HG02852 (cell line): Measurements from ENCODE around the gene ID3.
"Not testable (repeated sequence)": the region's sequence is repeated elsewhere in the genome, so short reads cannot be mapped to it uniquely, and the experiment has no call there.

Experiments
- ATAC-seq: cut with Tn5 transposase; IDR thresholded peaks from one replicate; pipeline ENCODE4 v1.9.1; 2021; ENCODE audit warnings: mild to moderate bottlenecking, moderate library complexity; ENCODE audit not compliant: unreplicated experiment

Gene ID3

DNA sequence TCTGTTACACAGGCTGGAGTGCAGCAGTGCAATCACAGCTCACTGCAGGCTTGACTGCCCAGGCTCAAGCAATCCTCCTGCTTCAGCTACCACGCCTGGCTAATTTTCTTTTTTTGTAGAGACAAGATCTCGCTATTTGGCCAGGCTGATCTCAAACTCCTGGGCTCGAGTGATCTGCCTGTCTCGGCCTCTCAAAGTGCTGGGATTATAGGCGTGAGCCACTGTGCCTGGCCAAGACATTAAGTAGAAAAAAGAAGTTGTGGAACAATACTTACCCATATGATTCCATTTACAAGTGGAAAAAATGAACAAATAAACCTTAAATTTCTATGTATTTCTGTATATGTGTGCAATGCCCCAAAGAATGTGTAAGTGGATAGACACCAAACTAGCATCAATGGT is 30.3 kb upstream of the ID3 start:
- no peak for ATAC-seq

DNA sequence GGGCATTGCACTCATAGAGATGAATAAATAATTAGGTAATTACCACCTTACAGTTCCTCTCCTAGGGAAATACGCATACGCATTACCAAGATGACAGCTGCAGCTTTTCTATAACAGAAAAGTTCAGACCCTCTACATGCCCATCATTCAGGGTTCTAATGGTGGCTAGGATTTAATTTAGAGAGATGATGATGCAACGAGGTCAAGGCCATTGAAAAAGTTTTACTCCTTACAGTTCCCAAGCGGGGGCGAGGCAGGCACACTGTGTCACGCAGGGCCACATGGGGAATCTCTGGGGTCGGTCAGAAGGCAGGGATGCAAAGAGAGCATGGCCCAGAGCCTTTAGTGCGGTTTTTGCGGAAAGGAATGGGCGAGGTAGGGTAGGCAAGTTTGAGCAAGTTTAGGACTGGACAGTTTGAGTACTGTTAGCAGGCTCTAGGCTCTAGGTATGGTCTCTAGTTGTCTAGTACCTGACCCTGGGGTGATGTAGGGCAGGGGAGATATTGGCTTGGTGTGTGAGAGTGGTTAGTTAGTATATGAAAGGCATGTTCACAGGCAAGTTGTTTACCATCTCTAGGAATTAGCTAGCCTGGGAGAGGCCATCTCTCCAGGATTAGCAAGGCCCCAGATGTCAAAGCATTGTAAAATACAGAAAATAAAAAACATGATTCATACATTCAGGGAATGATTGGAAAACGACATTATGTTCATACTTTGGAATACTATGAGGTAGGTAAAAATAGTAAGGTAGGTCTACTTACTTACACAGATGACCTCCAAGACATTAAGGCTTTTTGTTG is 29.6 kb upstream of the ID3 start:
- no peak for ATAC-seq

DNA sequence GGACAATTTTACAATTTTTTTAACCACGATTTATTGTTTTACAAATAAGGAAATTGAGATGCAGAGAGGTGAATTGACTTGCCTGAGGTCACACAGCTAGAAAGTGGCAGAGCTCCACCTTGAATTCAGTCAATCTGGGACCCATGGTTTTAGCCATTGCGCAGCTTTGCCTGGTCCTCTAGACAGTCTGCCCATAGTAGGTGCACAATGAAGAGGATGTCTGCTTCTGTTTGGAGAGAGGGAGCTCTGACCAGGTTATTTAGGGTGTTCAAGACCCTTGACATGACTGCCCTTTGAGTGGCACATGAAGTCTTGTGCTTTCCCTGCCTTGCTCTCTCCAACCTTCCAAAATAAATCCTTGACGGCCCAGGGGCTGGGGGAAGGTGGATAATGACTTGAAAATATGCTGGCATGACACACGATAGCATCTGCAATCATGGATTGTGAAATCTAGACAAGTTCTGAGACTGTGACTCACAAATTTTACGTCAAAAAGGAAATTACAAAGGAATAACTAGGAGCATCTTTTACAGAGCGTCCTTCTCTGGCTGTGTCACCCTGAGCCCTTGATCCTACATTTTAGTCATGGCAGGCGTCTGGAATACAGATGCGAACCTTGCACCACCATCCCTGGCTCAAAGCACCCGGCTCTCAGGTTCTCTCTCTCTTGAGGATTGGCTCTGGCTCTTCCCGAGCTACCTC is 26.2 kb upstream of the ID3 start:
- ATAC-seq: no peak

DNA sequence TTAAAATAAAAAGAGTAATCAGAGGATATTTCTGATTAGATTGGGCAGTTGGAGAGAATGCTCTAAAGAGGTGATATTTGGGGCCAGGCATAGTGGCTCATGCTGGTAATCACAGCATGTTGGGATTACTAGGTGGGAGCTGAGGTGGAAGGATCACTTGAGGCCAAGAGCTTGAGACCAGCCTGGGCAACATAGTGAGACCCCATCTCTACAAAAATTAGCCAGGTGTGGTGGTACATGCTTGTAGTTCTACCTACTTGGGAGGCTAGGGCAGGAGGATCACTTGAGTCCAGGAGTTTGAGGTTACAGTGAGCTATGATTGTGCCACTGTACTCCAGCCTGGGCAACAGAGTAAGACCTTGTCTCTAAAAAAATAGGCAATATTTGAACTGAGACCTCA is 24.4 kb upstream of the ID3 start:
- not testable (repeated sequence) for ATAC-seq

DNA sequence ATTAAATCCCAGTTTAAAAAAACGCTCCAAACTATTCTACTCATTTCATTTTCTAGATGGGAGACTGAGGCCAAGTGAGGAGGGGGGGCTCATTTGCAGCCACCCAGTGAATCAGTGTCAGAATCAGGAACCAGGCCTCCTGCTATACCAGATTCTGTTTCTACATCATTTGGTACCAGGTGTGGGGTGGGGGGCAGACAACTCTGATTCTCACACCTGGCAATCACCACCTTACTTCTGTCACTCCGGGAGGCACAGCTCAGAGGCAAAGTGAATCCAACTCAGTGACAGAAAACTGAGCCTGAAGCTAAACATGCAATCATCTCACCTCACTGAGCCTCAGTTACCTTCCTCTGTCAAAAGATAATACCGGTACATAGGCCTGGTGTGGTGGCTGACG is 23.5 kb upstream of the ID3 start:
- ATAC-seq: no peak

DNA sequence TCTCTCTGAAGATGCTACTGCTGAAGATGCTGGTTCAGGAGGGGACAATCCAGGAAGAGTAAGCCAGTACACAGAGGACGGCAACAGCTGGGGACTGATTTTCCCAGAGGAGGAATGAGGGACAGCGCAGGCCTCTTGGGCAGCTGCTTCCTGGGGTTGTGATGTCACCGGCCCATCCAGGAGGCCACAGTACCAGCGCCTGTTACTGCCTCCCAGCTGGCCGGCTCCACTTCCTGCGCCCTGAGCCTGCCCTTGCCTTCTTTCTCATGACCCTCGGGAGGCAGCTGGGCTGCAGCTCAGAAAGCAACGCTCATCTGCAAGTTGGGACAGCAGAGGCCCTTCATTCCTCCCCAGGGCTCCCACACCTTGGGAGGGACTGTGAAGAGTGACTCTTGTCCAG is 21.9 kb upstream of the ID3 start:
- ATAC-seq: no peak

DNA sequence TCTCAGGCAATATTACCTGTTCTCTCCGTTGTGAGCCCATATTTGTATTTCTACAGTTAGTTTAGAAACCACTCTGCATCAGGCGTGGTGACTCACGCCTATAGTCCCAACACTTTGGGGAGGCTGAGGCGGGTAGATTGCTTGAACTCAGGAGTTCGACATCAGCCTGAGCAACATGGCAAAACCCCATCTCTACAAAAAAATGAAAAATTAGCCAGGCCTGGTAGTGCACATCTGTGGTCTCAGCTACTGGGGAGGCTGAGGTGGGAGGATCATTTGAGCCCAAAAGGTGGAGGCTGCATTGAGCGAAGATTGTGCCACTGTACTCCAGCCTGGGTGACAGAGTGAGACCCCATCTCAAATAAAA is 19.7 kb upstream of the ID3 start:
- no peak for ATAC-seq

DNA sequence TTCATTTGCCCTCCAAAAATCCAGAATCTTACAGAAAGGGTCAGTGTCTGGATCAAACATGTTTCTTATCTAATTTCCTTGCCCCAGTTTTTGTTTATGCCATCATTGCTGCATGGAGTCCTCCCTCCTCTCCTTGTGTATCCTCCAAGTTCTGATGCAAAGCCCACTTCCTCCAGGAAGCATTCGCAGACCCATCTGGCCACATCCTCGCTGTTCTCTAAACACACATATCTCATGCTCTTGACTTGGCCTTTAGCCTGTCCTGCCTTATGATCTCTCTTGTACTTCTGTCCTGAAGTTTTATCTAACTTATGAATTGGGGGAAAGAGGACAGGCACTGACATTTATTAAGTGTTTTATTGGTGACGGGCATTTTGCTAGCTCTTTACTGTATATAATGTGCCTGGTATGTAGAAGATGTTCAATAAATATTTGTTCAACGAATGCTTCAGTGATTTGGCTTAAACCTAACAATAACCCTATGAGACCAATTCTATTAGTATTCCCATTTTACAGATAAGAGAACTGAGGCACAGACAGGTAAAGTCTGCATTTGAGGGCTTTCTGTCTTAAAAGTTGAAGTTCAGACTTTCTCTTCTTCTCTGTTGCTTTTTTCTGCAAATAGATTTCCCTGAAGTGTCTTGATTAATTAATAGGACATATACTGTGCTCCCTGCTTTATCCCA is 19.2 kb upstream of the ID3 start:
- no peak for ATAC-seq

DNA sequence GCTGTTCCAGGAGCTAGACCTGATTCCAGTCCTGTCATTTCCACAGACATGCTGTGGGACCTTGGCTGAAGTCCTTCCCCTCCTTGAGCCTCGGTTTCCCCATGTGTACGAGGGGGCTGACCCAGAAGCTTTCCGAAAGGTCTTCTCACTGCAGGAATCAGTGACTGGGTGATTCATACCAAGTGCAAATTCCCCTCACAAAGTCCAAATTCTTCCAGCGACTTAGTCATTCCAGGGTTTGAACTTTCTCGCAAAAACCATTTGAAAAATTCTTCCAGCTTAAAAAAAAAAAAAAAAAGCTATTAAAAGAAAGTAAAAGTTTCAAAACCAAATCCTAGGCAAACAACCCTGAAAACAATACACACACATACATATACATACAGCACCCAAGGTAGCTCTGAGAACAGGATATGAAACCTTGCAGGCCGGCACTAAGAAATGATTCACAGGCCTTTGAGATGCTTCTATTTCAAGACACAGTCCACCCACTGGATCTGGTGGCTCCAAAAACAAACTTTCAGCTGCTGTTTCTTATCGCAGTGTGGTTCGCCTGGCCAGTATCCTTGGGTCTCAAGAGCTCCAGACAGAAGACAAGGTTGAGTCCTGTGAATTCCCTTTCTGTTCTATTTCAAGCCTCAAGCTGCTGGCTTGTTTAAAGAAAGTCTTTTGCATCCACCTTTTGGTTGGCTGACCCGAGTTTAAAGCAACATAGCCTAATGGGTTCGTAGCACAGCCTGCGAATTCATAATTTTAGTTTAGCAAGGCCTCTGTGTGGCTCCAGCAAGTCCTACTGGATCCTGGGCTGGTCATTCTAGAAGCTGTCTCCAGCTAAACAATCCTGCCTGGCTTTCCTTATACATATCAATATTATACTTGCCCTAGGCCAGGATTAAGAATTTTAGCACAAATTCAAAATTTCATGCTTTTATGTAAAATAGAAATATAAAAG is 18.0 kb upstream of the ID3 start:
- ATAC-seq: peak; percentile 79

DNA sequence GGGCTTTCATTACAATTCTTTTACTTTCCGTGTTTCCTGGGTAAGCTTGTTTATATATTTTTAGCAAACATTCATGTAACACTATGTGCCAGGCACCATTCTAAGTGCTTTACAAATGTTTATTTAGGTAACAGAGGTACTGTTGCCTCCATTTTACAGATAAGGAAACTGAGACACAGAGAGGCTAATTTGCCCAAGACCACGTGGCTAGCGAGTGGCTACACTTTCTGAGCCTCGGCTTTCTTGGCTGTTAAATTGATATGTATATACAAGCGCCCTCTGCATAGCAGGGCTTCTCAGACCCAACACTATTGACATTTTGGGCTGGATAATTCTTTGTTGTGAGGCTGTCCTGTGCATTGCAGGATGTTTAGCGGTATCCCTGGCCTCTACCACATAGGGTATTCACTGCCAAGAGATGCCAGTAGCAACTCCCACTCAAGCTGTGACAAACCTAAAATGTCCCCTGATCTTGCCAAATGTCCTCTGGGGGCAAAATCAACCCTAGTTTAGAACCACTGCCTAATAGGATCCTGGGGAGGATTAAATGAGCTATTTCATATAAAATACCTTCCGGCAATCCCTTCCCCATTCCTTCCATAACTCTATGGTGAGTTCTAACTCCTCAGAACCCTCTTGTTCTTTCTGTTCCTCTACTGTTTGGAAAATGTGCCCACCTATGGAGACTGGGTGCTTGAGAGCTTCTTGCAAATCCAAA is 17.2 kb upstream of the ID3 start:
- no peak for ATAC-seq

DNA sequence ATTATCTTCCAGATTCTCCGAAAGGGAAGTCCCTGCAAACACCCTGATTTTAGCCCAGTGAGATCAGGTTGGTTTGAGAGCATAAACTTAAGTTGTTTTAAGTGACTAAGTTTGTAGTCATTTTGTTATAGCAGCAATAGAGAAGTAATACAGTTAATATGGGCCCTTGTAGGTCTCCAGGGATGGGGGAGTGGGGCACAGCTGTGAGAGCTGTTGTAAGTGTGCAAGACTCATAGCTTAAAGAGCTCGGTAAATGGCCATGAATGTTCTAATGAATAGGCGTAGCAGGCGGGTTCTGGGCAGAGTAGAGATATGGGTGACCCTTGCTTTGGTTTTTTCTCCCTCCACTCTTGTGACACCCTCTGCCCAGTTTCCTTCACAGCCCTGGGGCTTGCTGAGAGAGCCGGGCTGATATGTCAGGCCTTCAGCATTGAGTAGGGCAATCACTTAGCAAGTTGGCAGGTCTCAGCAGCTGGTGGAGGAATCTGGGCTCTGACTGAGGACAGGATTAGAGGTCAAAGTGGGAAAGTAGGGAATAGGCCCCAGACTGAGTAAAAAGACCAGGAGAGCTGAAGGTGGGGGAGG is 16.0 kb upstream of the ID3 start:
- no peak for ATAC-seq

DNA sequence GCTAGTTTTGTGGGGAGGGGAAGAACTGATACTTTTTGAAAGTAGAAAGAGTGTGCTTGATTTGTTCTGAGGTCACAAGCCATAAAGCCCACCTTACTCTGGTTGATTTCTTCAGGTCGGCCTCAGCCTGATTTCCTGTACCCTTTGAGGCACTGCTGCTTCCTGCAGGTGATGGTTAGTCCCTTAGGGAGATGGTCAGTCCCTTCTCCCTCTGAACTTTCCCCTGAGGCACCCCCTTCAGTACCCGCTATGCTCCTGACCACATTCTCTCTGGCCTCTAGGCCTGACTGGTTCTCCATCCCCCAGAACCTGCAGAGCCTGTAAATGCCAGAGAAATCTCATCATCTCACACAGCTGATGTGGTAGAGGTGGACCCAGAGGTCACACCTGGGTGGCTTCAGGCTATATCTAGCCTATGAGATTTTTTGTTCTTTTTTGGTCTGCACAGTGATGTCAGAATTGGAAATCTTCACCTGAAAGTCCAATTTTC is 15.0 kb upstream of the ID3 start:
- ATAC-seq: no peak

DNA sequence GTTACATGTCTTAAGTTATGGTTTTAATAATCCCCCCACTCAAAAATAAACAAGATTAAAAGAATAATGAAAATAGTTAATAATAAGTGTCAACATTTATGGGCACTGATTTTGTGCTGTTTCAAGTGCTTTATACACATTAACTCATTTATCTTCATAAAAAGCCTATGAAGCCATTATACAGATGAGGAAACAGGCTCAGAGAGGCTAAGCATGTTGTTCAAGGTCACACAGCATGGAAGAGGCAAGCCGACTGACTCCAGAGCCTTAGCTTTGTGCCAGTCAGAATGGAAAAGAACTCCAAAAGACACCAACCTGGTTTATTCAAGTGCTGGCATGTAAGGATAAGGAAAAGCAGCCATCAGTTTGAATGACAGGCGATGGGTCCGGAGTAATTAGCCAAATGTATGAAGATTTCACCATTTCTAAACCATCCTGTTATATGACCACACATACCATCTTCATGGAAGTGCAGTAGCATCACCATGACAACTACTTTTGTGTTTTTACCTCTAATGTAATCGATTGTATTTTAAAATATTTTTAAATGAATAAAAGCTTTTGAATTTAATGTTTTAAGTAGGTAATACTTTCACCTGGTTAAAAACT is 14.4 kb upstream of the ID3 start:
- ATAC-seq: no peak

DNA sequence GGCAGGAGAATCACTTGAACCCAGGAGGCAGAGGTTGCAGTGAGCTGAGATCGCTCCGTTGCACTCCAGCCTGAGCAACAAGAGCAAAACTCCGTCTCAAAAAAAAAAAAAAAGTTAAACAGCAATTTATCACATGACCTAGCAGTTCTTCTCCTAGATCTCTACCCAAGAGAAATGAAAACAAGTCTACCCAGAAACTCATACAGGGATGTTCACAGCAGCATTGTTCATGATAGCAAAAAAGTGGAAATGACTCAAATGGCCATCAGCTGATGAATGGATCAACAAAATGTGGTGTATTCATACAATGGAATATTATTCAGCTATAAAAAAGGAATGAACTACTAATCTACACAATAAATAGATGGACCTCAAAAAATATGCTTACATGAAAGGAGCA is 12.2 kb upstream of the ID3 start:
- no peak for ATAC-seq

DNA sequence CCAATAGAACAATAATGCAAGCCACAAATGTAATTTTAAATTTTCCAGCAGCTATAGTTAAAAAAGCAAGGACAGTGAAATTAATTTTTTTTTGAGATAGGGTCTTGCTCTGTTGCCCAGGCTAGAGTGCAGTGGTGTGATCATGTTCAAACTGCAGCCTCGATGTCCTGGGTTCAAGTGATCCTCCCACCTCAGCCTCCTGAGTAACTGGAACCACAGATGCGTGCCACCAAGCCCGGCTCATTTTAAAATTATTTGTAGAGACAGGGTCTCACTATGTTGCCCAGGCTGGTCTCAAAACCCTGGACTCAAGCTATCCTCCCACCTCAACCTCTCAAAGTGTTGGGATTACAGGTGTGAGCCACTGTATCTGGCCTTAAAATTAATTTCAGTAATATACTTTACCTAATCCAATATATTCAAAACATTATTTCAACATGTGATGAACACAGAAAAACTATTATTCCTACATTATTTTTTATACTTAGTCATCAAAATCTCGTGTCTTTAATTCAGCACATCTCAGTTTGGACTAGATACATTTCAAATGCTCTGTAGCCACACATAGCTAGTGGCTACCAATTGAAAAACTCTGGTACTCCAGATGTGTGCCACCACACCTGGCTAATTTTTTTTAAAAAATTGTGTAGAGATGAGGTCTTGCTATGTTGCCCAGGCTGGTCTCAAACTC is 10.8 kb upstream of the ID3 start:
- ATAC-seq: no peak

DNA sequence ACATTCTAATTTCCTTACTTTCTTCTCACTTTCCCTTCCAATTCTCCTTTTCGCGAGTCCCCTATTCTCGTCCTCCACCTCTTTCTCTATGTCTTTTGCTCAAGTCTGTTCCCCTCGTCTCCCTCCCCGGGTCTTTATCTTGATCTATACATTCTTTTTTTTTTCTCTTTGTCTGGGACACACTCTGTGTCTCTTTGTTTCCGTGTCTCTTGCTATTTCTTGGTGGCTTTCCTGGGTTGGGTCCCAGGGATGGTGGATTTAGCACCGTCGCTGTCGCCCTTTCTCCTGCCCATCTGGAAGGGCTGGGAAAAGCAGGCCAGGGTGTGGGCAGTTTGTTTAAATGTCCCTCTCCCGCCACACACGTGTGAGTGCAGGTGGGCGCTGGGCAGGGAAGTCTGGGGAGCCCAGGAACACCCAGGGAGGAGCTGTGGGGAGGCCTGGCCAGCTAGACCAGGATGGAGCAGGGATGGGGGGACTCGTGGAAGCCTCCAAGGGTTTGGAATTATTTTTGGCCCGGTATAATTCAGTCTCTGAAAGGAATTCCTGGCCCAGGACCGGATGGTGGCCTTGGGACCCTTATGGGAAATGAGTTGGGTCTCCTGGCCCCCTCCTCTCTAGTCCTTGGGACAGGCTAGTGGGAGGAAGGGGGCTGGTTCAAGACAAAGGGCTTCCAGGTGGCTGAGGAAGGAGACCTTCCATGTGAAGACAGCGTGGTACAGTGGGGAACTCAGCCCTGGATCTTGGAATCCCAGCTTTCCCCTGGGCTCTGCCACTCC is 9.5 kb upstream of the ID3 start:
- ATAC-seq: no peak

DNA sequence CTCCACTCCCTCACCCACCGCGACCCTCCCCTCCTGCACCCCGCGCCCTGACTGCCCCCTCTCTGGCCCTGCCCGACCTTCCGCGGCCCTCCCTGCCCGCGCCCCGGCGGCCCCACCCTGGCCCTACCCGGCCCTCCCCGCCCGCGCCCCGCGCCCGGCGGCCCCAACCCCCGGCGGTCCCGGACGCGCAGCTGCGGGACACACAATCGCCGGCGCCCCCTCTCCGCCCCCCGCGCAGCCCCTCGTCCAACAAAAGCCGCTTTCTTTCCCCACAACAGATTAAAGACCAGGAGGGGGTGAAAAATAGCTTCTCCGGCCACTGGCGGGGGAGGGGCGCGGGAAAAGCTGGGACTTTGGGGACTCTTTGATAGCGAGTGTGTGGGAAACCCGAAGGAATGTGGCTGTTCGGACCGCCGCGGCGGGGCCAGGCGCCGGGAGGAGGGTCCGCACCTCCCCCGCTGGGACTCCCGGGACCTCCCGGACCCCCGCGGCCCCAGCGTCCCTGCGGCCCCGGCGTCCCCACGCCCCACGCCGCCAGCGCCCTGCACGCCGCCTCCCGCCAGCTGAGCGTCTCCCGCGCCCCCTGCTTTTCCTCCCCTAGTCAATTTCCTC is 8.8 kb upstream of the ID3 start:
- ATAC-seq: no peak

DNA sequence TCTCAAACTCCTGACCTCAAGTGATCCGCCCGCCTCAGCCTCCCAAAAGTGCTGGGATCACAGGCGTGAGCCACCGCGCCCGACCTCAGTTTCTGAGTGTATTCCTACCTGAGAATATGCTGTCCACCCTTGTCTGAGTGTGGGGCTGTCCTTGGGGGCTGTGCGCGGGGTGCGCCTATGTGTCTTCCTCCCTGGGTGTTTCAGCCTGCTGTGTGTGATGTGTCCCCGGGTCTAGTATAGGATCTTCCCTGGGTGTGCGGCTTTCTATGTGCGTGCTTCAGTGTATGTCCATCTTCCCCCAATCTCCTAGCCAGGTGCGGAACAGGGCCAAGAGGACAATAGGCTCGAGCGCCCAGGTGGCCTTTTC is 8.3 kb upstream of the ID3 start:
- no peak for ATAC-seq
